HG02885 (cell line): ENCODE measurements around the gene FAM168B.

Experiments
- ATAC-seq: cut with Tn5 transposase; IDR thresholded peaks from one replicate; pipeline ENCODE4 v1.9.1; 2021; ENCODE audit warnings: mild to moderate bottlenecking; ENCODE audit not compliant: unreplicated experiment, poor library complexity

The FAM168B gene

GRCh38 chr2:131058214-131058843 lies 34.9 kb downstream of the FAM168B start:
- no peak for ATAC-seq

- ATAC-seq: no peak
Measured at GRCh38 chr2:131056932-131057287, 36.4 kb downstream of the FAM168B start.

GRCh38 chr2:131056204-131056931 lies 36.9 kb downstream of the FAM168B start:
- ATAC-seq: no peak

- ATAC-seq: no peak
Measured at GRCh38 chr2:131055169-131056065, 37.8 kb downstream of the FAM168B start.

- no peak for ATAC-seq
Measured at GRCh38 chr2:131054488-131054887, 38.8 kb downstream of the FAM168B start.

- ATAC-seq: no peak
Measured at GRCh38 chr2:131052741-131053263, 40.5 kb downstream of the FAM168B start.

GRCh38 chr2:131050896-131051295 lies 42.4 kb downstream of the FAM168B start:
- no peak for ATAC-seq

GRCh38 chr2:131049150-131049718 lies 44.0 kb downstream of the FAM168B start:
- ATAC-seq: no peak

- no peak for ATAC-seq
Measured at GRCh38 chr2:131048641-131049040, 44.6 kb downstream of the FAM168B start.

GRCh38 chr2:131047920-131048560 lies 45.2 kb downstream of the FAM168B start:
- no peak for ATAC-seq

- no peak for ATAC-seq
Measured at GRCh38 chr2:131046918-131047652, 46.2 kb downstream of the FAM168B start.

- no peak for ATAC-seq
Measured at GRCh38 chr2:131046028-131046917, 47.0 kb downstream of the FAM168B start.

GRCh38 chr2:131045286-131046027 lies 47.8 kb downstream of the FAM168B start:
- ATAC-seq: no peak

GRCh38 chr2:131044757-131045150 lies 48.5 kb downstream of the FAM168B start:
- ATAC-seq: no peak

- ATAC-seq: no peak
Measured at GRCh38 chr2:131044075-131044756, 49.0 kb downstream of the FAM168B start.

GRCh38 chr2:131043199-131044074 lies 49.8 kb downstream of the FAM168B start:
- ATAC-seq: no peak
